Ascending aorta (tissue), 2 donors: ENCODE measurements around the gene CTDSPL. TPM values are rescaled to one million over a fixed set of nuclear protein-coding genes. Genes with fewer than 3 reads are reported as not detected.

Experiments
- DNase-seq, 2 donors: peaks; one replicate each; pipeline ENCODE4 v3.0.0-alpha.2; 2019; ENCODE audit warnings: low spot score in 2 of 2
- H3K27ac ChIP-seq, 2 donors: fragments of 200-600 bp; sonication (generic); one replicate each; pipeline ENCODE4 v1.5.1; 2016 to 2017; ENCODE audit warnings: mild to moderate bottlenecking in 1 of 2
- H3K27me3 ChIP-seq: fragments of 200-600 bp; sonication (generic); one replicate; pipeline ENCODE4 v1.5.1; 2017
- H3K36me3 ChIP-seq, 2 donors: fragments of 200-600 bp; sonication (generic); one replicate each; pipeline ENCODE4 v1.5.1; 2016
- H3K4me1 ChIP-seq, 2 donors: fragments of 200-600 bp; sonication (generic); one replicate each; pipeline ENCODE4 v1.5.1; 2016 to 2017; ENCODE audit warnings: mild to moderate bottlenecking in 1 of 2
- H3K4me3 ChIP-seq, 2 donors: fragments of 200-600 bp; sonication (generic); one replicate each; pipeline ENCODE4 v1.5.1; 2016 to 2017; ENCODE audit warnings: mild to moderate bottlenecking in 1 of 2
- H3K9me3 ChIP-seq, 2 donors: fragments of 200-600 bp; sonication (generic); one replicate each; pipeline ENCODE4 v1.5.1; 2016
- intact Hi-C: fragments of 100-400 bp; cut with DNase I; formaldehyde crosslinking; loops from one replicate; pipeline ENCODE4 v1.15.1; 2023
- total RNA-seq: library from RNA; depleted of rRNA; stranded (reverse); fragments of >200 nt; gene quantifications from one replicate; pipeline ENCODE4 v1.1.0, GENCODE V29; 2016
- TF ChIP-seq, protein P1 (sequence below), 3 experiments: fragments of 200-600 bp in 2 of 3; fragments of 450-650 bp in 1 of 3; sonication (generic) in 2 of 3; IDR thresholded peaks; one replicate each; pipeline ENCODE4 v1.5.1; 2016 to 2019; ENCODE audit warnings: antibody characterized with exemption in 3 of 3, mild to moderate bottlenecking in 1 of 3, moderate library complexity in 1 of 3

Gene CTDSPL
- total RNA-seq, 1 donor from 2014 or later = 80.9 TPM

DNA sequence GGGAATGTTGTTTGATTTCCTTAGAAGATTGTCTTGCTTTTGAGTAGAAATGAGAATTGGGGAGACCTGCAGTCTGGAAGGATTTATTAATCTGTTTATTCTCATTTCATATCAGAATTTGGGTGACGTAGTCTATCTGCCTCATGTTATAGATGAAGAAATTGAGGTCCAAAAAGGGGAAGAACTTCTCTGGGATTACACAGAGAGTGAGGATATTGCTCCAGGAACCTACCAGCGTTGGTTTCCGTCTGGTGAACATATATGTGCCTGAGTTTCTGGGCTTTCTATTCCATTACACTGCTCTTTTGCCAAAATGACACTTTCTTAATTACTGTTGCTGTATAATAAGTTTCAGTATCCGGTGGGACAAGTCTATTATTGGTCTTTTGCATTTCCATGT is 51.8 kb downstream of the CTDSPL start:
- intact Hi-C loops = no loop called here

DNA sequence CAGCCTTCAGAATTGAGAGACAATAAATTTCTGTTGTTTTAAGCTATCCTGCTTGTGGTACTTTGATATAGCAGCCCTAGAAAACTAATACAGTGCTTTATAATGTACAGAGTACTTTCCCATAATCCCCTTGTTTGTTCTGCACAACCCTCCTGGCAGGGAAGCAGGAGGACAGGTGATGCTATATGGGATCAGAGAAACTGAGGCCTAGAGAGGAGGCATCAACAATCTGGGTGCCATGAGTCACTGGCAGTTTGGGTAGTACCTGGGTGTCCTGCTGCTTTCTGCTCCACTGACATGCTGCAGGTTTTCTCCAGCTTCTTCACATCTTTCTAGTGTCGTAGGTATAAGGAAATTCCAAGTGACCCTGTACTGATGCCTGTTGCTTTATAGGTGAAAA is 55.0 kb downstream of the CTDSPL start:
- peaks cover 0 to 4% of the 10 kb centered on the region in 2 donors for H3K36me3 ChIP-seq
- no peak overlapping the region for H3K27ac ChIP-seq
- no peak for DNase-seq
- intact Hi-C loops = no loop called here
- H3K4me3 ChIP-seq = no peak overlapping the region
- no peaks in the 10 kb centered on the region for H3K27me3 ChIP-seq
- H3K9me3 ChIP-seq = no peaks in the 10 kb centered on the region
- TF ChIP-seq, protein P1, sequence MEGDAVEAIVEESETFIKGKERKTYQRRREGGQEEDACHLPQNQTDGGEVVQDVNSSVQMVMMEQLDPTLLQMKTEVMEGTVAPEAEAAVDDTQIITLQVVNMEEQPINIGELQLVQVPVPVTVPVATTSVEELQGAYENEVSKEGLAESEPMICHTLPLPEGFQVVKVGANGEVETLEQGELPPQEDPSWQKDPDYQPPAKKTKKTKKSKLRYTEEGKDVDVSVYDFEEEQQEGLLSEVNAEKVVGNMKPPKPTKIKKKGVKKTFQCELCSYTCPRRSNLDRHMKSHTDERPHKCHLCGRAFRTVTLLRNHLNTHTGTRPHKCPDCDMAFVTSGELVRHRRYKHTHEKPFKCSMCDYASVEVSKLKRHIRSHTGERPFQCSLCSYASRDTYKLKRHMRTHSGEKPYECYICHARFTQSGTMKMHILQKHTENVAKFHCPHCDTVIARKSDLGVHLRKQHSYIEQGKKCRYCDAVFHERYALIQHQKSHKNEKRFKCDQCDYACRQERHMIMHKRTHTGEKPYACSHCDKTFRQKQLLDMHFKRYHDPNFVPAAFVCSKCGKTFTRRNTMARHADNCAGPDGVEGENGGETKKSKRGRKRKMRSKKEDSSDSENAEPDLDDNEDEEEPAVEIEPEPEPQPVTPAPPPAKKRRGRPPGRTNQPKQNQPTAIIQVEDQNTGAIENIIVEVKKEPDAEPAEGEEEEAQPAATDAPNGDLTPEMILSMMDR (IDR thresholded peaks at IDR 0.05) = no peak
- peaks cover 0 to 8% of the 10 kb centered on the region in 2 donors for H3K4me1 ChIP-seq

More for the DNA sequence above, 51.8 kb downstream of the CTDSPL start:
- Histone ChIP-seq H3K9me3 (no peaks in the 10 kb centered on the region), H3K27ac (no peak overlapping the region), H3K4me1 (no peaks in the 10 kb centered on the region), H3K27me3 (no peaks in the 10 kb centered on the region), H3K36me3 (peaks cover 0 to 4% of the 10 kb centered on the region in 2 donors), H3K4me3 (no peak overlapping the region)
- DNase-seq = no peak
- TF ChIP-seq, protein P1 (IDR thresholded peaks at IDR 0.05) = no peak

DNA sequence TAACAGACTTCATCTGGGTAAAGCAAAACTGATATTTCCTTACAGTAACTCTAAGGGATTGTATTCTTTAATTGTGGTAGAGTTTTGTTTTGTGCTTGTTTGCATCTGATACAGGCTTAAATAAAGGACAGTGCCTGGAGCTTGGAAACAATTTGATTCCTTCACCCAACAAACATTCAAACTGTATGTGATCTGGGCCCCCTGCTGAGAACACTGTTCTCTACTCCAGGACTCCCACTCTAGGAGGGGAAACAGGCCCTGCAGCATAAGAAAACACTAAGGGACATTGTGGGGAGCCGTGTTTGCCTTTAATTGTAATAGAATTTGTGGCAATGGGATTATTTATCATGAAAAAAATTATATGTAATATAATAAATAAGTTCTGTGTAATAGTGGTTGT is 56.9 kb downstream of the CTDSPL start:
- Histone ChIP-seq H3K4me1 (peaks cover 4 to 25% of the 10 kb centered on the region in 2 donors), H3K27me3 (no peaks in the 10 kb centered on the region), H3K4me3 (no peak overlapping the region), H3K9me3 (no peaks in the 10 kb centered on the region), H3K36me3 (no peaks in the 10 kb centered on the region), H3K27ac (no peak overlapping the region)
- no peak for DNase-seq
- TF ChIP-seq, protein P1 (IDR thresholded peaks at IDR 0.05) = no peak
- intact Hi-C loops = no loop called here

DNA sequence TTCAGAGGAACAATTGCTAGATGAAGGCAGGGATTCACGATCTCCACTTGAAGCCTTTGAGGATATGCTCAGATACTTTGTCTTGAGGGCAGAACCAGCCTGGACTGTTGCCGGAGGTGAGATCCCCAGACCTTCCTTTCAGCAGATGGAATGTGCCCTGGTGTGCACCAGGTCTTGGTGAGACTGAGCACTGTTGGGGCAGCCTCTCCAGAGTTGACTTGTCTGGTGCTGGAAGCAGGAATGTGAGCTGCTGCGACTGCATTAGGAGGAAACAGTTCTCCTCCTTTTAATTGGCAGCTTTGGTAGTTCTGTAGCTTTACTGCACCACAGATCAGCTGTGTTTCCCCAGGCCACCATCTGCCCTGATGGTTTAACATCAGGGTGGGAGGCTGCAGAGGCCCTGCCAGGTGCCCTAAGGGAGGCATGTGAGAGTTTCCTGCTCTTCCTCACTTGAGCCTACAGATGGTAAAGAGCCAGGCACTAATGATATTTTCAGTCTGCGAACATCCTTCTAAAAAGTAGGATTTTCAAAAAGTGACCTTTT is 58.5 kb downstream of the CTDSPL start:
- DNase-seq = no peak
- intact Hi-C loops = loop anchor here (5.0 kb wide), 1 partner anchor 42 kb away; no protein-coding TSS in a partner anchor
- no peak overlapping the region for H3K4me3 ChIP-seq
- H3K36me3 ChIP-seq = no peaks in the 10 kb centered on the region
- no peaks in the 10 kb centered on the region for H3K27me3 ChIP-seq
- TF ChIP-seq, protein P1 (IDR thresholded peaks at IDR 0.05) = no peak
- H3K27ac ChIP-seq = peak overlapping the region in 1 of 2 donors; percentile 72
- peaks cover 6 to 40% of the 10 kb centered on the region in 2 donors for H3K4me1 ChIP-seq
- no peaks in the 10 kb centered on the region for H3K9me3 ChIP-seq

DNA sequence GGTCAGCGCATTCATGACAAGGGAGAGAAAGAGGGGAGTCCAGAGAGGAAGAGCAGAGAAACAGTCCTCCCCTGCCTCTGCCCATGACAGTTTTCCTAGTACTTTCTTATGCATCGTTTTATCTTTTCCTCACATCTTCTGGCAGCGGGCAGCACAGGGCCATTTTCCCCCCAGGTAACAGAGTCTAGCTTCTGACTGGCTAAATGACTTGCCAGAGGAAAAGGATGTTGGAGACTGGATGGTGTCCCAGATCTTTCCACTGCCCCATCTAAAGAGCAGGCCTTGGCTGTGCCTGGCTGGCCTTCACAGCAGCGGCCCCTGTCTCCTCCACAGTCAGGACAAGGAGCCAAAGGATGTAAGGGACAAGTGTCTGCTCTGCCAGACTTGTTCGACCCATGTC is 59.3 kb downstream of the CTDSPL start:
- H3K9me3 ChIP-seq = no peaks in the 10 kb centered on the region
- no peak overlapping the region for H3K4me3 ChIP-seq
- no peaks in the 10 kb centered on the region for H3K36me3 ChIP-seq
- H3K27me3 ChIP-seq = no peaks in the 10 kb centered on the region
- TF ChIP-seq, protein P1 (IDR thresholded peaks at IDR 0.05) = no peak
- H3K4me1 ChIP-seq = peaks cover 8 to 46% of the 10 kb centered on the region in 2 donors
- intact Hi-C loops = loop anchor here (5.0 kb wide), 1 partner anchor 41 kb away; no protein-coding TSS in a partner anchor
- peak overlapping the region; percentile 72 to 74 for H3K27ac ChIP-seq
- DNase-seq = no peak
